ENCODE measurements around the gene RAB3B.
"Not testable (repeated sequence)": the region's sequence is repeated elsewhere in the genome, so short reads cannot be mapped to it uniquely, and the experiment has no call there.

The RAB3B gene

DNA sequence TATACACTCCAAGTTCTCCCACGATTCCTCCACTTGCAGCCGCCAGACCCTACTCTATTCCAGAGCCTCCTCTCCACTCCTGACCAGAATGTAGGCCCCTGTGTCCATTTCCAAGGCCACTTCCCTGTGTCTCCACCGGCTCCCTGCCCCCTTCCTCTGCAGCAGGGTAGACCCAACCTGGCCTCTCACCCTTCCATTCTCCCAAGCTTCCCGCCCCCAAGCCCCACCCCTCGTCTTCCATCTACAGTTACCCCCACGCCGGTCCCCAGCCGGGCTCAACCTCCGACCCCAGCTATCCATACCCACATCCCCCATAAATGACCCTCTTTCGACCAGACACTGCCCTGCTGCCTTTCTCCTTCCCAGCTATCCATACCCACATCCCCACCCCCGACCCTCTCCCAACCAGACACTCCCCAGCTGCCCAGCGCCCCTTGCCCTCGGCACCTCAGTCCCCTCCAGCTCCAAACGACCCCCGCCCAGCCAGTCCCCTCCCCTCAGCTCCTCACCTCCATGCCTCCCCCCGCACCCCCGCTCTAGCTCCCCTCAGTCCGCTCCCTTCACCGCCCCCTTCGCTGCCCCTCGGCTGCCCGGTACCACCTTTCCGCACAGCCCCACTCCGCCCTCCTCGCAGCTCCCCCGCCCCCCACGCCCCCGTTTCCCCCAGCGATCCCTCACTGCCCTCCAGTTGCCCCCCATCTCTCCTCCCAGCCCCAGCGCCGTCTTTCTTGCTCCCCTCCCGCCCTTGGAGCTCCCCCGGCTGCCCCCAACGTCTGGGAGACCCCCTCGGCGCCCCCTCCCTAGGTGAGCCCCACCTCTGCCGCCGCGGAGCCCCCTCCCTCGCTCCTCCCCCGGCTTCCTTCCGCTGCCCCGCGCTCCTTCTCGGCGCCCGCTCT is 670 bp downstream of the RAB3B start:
- DNase-seq (ENCODE audit: low read depth): no peak

DNA sequence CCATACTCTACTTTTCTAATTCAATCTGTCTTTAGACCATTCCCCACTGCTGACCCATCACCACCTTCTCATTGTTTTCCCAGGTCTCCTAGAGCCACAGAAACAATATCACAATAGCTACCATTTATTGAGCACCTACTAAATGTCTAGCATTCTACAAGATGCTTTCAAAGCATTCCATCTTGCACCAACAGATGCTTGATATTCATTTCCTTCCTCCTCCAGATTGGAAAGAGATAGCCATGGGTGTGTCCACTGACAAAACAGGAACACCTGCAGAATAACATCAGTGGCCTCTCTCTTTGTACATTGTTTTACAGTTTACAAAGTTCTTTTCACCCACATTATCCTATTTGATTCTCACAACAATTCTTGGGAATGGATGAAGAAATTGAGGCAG is 2.2 kb downstream of the RAB3B start:
- no peak for DNase-seq (ENCODE audit: low read depth)

DNA sequence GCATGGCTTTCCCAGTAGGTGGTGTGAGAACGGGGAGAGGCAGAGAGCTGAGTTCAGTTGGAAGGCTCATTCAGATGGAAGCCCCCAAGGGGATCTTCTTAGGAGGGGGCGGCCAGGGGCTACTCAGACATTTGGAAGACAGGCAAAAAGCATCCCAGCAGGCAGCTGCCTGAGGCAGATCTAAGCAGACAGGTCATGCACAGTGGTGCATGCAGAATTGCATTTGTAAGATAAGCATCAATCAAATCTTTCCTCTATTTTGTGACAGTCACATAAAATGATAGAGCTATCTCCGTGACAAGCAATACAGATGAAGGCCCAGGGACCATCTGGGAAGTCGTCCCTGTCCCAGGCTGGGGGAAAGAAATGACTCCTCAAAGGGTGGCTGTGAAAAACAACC is 3.8 kb downstream of the RAB3B start:
- no peak for DNase-seq (ENCODE audit: low read depth)

DNA sequence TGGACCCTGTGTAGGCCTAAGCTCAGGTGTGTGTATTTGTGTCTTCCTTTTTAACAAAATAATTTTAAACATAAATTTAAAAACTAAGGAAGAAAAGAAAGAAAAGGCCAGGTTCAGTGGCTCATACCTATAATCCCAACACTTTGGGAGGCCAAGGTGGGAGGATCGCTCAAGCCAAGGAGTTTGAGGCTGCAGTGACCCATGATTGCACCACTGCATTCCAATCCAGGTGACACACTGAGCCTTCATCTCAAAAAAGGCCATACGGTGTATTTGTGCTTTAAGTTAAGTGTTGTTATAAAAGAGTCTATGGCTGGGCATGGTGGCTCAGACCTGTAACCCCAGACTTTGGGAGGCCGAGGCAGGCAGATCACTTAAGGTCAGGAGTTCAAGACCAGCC is 8.3 kb downstream of the RAB3B start:
- DNase-seq (ENCODE audit: low read depth): no peak

DNA sequence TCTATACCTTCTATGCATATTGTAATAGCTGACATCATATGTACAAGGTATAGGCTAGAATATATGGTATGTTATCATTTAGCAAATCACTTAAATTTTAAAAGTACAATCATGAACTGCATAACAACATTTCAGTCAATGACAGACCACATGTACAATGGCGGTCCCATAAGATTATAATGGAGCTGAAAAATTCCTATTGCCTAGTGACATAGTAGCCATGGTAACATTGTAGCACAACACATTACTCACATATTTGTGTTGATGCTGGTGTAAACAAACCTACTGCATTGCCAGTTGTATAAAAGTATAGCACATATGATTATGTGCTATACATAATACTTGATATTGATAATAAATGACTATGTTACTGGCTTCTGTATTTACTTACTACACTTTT is 8.9 kb downstream of the RAB3B start:
- DNase-seq (ENCODE audit: low read depth): no peak

DNA sequence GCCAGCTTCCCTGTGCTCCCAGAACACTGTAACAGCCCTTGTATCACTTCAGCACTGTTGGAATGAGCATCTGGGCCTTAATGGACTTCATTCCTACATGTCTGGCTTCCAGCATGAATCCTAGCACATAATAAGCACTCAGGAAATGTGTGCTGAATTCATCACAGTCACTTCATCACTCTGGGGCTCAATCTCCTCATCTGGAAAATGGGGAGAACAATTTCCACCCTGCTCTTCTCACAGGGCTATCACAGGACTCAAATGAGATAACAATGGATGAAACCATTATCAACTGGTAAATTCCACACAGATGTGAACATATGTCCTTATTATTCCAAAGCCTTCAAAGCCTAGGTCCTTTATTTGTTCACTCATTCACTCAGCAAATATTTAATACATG is 12.4 kb downstream of the RAB3B start:
- no peak for DNase-seq (ENCODE audit: low read depth)

DNA sequence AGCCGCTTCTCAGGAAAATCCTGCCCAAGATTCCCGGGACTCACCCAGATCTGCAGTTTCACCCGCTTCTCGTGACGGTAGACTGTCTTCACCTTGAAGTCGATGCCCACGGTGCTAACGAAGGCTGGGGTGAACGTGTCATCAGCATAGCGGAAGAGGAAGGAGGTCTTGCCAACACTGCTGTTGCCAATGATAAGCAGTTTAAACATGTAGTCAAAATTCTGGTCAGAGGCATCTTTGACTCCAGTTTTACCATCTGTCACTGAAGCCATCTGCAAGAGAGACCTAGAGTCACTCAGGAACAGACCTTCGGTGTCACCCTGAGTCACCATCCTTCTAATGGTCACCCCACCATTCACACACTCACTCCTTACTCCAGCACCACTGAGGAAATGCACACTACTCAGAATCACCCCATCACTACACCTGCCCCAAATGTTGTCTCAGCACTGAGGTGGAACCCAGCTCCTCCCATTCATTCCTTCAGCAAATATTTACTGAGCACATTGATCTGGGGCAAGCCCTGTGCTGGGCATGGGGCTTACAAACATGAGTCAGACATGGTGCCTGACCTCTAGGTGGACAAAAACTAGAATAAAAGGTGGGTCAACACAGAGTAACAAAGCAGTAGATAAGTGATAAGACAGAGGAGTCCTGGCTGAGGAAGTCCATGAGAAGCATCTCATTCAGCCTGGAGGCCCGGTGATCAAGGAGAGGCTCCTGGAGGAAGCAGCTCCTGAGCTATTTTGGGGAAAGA is 13.5 kb downstream of the RAB3B start:
- DNase-seq (ENCODE audit: low read depth): no peak

DNA sequence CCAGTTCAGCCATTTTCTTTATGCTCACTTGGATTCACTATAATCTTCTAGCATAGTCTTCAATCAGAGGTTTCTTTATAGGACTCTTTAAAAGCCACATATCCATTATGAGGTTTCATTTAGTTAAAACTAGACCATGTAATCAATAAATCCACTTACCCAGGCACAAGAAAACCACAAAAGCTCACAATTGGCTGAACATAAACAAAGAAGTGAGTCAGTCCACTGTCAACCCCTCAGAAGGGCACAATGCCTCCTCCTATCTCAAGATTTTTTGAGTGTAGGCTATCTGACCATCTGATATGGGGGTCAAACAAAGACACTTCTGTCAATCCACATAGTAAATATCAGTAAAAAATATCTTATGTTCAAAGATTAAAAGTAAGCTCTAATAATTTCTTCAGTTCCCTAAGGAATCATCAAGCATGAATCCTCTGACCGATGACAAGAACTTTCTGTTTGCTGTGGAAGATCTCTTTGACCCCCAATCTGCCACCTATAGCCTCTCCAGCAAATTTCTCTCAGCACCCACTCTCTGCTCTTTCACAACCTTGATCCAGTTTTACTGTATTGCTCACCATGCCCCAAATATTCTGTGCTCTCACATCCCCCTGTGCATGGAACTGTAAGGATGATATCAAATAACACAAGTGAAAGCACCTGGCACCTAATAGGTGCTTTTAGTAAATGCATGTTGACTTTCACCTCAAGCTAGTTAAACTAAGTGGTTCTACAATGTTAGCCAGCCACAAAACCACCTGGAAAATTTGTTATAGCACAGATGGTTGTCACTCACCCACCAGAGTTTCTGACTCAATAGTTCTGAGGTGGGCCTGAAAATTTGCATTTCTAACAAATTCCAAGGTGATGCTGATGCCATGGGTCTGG is 16.7 kb downstream of the RAB3B start:
- DNase-seq (ENCODE audit: low read depth): no peak

DNA sequence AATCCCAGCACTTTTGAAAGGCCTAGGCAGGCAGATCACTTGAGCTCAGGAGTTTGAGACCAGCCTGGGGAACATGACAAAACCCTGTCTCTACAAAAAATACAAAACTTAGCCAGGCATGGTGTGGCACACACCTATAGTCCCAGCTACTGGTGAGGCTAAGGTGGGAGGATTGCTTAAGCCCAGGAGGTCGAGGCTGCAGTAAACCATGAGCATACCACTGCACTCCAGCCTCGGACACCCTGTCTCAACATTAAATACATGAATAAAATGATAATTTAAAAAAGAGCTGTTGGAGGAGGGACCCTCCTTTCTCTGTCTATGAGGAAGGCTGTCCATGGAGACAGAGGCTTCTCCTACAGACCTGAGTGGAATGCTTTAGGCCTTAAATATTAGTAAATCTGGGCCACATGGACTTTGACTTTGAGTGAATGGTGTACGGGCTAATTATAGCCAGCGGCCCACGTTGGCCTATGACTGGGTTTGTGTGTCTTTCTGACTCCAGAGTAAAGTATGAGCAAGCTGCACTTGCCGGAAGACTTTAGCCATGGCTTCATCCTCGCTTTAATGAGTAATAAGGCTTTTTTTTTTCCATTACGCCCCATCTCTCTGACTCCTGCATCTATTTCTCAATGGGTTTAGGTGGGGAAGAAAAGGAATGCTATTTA is 21.3 kb downstream of the RAB3B start:
- no peak for DNase-seq (ENCODE audit: low read depth)

DNA sequence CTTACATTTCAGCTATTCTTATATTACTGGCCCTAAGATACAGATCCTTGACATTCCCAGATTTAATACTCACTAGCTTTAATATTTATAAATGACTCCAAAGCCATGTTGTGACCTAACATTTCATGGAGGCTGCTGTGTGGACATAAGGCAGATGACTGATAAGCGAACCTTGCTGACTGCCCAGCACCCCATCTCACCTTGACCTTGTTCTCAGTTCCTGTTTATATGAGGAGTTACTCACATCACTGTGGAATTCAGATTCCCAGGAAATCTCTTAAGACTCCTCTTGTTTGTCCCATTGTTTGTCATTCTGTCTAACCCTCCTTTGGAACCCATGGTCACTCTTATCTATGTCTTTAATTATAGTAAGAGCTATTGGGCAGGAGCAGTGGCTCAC is 21.9 kb downstream of the RAB3B start:
- DNase-seq (ENCODE audit: low read depth): no peak

DNA sequence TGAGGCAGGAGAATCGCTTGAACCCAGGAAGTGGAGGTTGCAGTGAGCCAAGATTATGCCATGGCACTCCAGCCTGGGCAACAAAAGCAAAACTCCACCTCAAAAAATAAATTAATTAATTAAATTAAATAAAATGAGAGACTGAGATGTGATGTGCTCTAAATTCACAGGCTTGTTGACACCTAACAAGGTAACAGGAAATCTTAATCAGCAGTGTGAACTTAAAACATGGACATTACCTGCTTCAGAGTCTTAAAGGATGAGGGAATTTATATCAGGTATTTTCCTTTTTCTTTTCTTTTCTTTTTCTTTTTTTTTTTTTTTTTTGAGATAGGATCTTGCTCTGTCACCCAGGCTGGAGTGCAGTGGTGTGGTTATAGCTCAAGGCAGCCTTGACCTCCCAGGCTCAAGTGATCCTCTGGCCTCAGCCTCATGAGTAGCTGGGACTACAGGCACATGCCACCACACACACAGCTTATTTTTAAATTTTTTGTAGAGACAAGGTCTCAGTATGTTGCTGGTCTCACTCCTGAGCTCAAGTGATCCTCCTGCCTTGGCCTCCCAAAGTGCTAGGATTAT is 23.2 kb downstream of the RAB3B start:
- DNase-seq (ENCODE audit: low read depth): not testable (repeated sequence)

DNA sequence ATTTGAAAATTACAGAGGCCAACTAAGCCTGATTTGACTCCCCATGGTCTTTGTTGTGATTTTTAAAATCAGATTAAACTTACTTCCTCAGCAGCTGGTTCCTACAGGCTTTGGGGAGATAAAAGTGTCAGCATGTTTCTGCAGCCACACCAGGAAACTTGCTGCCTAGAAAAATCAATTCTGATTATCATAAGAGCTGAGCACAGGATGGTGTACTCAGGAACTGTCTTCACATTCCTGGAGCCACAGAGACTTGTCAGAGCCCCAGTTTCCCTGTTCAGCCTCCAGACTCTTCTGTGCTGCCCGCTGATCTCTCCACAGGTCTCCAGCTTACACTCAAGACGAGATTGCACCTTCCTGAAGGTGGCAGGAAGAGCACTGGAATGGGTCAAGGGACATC is 23.9 kb downstream of the RAB3B start:
- DNase-seq (ENCODE audit: low read depth): no peak

DNA sequence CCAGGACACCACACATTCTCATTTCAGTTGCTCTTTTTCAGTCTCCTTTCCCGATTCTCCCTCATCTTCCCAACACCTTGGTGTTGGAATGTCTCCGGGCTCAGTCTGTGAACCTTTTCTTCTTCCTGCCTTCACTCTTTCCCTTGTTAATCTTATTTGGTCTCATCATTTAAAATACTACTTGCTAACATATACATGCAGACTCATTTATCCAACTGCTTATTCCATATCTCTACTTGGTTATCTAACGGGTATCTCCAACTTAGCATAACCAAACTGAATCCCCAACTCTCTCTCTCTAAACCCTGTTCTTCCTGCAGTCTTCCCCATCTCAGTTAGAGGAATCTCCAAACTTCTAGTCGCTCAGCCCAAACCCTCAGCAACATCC is 26.2 kb downstream of the RAB3B start:
- DNase-seq (ENCODE audit: low read depth): no peak

DNA sequence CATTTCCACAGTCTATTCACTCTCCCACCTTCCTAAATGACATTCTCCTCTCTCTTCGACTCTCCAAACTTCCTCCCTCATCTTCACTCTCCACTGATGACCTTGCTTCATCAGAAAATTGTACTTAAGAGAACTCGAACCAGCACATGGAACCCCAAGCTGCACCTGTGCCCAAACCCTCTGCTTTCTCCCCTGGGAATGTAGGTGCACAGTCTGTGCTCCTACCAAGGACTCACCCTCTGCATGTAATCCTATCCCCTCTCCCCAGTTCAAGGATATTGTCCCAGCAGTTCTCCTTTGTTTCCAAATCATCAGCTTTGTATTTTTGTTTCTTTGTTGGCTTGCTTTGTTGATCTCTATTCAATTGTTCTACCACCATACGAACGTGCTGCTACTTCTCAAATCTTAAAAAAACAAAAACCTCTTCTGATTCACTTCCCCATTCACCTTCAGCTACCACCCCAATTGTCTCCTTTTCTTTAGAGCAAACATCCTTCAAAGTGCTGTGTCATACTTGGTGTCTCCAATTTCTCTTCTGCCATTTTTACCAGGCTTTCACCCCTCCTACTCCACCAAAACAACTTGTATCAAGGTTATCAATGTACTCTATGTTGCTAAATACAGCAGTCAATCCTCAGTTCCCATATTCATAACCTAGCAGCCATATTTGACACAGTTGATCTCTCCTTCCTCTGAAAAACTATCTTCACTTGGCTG is 26.8 kb downstream of the RAB3B start:
- no peak for DNase-seq (ENCODE audit: low read depth)

DNA sequence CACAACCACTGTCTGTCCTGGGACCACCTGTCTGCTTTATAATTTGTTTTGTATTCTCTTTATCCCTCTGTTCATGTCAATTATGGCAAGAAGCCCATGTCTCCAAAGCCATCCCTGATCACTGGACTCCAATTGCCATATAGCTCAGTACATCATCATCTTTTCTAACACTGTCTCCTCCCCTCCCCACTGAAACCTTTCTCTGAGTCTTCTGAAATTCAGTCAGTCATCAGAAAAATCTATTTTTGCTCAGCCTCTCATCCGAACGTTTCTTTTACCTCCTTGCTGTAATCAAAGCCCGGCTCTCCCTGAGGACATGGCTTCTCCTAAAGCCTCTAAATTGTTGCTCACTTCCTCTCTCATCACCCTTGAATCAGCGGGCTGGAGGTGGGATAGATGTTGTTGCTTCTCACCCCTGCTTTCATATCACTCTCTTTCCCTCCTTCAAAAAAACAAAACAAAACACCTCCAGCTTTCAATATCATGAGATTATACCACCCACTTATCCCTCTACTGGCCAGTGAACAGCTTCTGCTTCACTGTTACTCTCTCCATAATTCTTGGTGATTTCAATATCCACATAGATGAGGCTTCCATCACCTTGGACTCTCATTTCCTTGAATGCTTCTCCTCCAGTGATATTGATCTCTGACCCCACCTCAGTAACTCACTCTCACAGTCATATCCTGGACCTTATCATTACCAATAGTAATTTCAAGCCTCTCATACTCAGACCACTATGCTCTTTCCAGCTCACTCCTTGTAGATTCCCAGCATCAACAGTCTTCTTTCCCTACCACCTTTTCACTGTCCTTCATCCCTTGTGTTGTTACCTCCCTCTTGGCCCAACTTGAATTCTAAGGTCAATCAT is 27.8 kb downstream of the RAB3B start:
- DNase-seq (ENCODE audit: low read depth): no peak

DNA sequence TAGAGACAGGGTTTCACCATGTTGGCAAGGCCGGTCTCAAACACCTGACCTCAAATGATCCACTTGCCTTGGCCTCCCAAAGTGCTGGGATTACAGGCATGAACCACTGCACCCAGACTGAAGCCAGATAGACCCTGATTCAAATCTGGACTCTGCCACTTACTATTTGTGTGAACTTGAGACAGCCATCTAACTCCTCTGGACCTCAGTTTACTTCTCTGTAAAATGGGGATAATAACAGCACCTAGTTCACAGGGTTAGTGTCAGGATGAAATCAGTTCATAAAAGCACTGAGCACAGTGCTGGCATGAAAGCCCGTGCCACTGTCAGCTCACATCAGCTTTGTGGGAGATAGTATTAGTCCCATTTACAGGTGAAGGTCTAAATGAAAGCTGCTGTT is 28.5 kb downstream of the RAB3B start:
- no peak for DNase-seq (ENCODE audit: low read depth)

DNA sequence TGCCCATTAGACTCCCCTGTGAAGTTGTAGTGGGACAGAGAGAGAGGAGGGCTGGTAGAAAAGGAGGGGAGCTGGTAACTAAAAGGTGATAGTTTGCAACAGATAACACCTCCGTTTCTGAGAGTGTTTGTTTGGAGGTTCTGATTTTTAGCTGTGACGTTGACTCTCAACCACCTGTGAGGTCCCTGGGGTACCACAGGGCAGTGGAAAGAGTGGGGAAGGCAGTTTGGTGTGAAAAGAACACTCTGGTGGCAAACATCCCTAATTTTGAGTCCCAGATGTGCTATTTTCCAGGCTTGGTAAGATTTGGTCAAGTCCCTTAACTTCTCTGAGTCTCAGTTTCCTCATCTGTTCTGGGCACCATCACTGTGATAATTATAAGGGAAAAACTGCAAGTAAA is 29.3 kb downstream of the RAB3B start:
- DNase-seq (ENCODE audit: low read depth): no peak

DNA sequence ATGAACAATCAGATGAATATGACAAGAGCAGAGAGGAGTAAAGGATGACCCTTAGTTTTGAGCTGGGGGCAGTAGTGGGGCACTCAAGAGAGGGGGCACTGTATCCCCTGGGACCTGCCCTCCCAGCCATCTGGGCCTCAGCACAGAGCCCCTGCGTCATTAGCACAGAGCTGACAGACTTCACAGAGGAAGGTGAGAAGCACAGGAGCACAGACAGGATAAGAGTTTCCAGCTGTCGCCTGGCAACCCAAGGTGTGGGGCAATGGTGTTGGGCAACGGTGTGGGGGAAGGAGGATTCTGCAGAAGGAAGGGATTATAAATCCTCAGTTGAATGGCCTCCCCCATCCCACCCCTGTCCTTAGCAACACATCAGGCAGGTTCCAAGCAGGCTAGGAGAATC is 30.2 kb downstream of the RAB3B start:
- no peak for DNase-seq (ENCODE audit: low read depth)

DNA sequence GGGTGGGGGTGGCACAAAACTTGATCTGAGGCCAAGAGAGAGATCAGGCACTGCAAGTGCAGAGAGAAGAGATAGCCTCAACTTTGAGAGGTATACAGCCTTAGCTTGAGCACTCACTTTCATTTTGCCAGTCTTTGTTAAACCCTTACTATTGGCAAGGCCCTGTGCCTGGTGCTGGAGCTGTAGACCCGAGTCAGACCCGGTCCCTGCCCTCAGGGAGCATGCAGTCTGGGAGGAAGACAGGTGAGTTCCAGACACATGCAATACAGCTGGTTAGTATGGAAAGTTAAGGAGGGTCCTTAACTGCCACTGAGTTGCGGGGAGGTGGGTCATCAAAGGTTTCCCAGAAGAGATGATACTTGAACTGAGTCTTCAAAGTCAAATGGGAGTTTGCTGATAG is 31.7 kb downstream of the RAB3B start:
- no peak for DNase-seq (ENCODE audit: low read depth)

DNA sequence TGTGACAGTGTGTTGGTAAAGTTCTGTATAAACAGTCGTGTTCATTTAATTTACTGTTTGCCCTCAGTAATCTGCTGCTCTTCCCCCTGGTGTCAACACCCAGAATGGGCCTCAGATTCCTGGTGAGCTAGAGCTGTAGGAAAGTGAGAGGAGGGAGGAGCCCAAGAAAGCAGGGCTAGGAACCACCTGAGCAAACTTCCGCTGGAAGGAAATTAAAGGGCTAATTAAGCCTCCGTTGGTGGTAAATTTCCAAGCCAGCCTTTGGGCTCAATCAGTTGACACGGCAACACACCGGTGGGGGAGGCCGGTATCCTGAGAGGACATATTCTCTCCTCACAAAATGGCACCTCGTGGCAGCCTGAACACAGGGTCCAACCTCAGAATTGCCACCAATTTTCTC is 32.9 kb downstream of the RAB3B start:
- DNase-seq (ENCODE audit: low read depth): no peak

Data from activated gamma-delta T cell treated with anti-CD3 and anti-CD28 coated beads, Interleukin-2, amount 50 U/mL, for 16 hours (primary cell).